Measurements from ENCODE around the gene SEC24B.

Gene SEC24B

DNA sequence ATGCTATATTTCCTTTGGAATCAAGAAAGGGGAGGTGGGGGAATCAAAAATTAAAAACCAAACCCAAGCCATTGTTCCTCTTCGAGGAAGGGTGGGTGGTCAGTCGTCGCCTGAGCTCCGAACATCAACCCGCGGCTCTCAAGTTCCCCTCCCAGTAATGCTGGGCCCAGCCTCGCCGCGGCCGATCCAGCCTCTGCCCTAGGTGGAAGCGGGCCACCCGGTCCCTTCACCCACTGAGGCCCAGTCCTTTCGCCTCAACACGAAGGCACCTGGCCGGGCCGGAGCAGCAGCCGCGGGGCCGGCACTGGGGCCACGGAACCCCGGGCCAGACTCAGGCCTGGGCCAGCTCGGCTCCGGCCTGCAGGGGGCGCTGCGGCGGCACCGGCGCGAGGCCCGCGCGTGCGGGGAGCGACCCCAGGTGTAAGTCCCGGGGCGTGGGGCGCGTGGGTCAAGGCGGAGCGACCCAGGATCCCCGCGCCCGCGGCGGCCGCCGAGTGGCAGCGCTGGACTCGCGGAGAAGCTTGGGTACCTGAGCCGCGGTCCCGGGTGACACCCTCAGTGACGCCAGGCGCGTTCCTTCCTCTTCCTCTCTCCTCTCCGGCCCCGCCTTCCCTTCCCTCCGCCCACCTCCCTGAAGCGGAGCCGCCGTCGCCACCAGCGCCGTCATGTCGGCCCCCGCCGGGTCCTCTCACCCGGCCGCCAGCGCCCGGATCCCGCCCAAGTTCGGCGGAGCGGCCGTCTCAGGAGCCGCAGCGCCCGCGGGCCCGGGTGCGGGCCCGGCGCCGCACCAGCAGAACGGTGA lies at the start of gene SEC24B:
TSS of gene SEC24B (plus strand) at position 611 of the 802 bp plus-strand sequence. CDS start at position 666, 55 bp downstream.
- peak; percentile 47 for DNase-seq (ENCODE audit: low spot score)

DNA sequence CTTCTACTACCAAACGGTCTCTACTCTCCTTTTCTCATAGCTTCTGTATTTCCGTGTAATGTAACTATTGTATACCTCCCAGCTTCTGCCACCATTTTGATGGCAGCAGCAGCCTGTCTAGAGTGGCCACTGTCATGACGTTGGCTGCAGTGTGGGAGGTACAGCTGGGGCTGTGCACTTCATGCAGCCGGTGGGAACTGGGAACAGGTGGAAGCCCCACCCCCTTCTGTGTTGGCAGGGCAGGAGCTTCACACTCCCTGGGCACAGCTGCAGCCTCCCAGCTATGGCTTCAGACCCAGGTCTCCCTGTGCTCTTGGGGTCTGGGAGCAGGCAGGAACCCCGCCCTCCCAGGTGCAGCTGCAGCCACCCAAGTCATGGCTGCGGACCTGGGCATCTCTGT lies 49.8 kb upstream of the SEC24B start:
- DNase-seq (ENCODE audit: low spot score), result no peak

DNA sequence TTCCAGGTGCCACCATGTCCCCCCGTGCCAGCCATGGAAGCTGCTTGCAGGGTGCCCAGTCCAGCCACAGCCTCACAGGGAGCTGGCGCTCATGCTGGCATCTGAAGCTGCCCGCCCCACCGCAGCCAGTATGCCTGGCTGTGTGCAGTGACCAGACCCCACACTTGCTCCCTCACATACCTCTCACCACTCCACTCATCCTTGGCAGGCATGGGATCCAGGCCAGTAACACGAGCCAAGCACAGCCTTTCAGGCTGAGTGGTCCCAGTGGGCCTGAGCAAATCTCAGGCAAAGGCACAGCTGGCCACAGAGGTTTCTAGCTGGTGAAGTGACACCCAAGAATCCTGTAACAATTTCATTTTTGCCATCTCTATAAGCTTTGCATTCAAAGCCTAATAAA lies 48.4 kb upstream of the SEC24B start:
- no peak for DNase-seq (ENCODE audit: low spot score)

DNA sequence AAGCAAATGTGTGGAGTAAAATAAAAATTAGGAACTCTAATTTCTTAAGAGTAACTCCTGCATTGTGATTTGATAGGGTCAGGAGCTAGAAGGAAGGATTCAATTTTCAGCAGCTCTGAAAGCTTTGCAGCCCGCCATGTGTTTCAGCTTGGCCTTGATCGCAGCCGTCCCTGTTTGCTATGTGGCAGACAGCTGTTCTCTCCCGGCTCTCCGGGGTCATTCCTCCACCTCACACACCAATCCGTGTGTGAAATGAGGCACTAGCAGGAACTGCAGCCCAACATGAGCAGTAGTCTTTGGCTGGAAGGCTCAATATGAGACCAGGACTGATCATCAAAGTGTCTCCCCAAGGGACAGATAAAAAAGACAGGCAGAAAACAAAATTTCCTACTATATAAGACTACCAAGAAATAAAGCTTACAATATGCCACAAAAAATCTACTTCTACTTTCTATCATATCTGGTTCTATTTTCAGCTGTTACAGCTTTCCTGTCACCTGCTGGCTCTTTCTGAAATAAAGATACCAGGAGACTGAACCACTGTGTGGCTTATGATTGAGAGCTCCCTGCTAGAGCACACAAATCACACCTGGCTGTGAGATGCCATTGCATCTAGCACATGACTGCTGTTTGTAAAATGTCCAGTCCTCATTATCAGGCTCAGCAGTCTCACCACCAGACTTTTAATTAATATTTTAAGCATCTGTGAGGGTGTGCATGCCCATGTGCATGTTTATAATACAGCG lies 44.1 kb upstream of the SEC24B start:
- DNase-seq (ENCODE audit: low spot score), result no peak

DNA sequence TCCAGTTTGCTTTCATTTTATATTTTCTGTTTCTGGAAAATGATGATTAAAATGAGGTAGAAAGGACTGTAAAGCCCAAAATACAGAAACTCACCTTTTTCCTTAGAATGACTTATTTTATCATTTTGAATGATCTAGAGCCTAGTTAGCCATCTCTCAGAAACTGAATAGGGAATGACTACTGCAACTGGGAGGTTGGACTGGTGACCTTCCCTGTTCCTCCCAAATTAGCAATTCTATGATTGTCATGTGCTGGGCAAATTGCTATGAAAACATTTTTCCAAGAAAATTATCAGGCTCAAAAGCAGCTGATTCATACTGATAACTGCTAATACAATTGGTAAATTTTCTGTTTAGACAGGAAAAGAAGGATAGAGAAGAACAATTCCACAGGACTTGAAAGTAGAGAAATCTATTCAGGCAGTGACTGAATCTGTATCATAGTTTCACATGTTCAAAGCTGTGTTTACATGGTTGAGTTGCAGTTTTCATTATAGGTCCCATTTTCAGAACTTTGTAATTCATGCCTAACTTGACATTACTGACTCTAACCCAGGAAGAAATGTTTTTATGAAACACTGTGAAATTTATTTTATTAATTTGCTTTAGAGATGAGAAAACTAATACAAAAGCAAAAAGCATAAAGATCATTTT lies 43.4 kb upstream of the SEC24B start:
- DNase-seq (ENCODE audit: low spot score), result no peak

DNA sequence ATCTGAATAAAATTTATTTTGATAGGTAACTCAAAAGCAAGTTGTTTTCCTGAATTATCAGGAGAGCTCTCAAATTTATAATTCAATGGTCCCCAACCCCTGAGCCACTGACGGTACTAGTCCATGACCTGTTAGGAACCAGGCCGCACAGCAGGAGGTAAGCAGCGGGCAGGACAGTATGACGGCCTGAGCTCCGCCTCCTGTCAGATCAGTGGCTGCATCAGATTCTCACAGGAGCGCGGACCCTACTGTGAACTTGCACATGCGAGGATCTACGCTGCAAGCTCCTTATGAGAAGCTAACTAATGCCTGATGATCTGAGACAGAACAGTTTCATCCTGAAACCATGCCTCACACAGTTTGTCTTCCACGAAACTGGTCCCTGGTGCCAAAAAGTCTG lies 37.9 kb upstream of the SEC24B start:
- no peak for DNase-seq (ENCODE audit: low spot score)

DNA sequence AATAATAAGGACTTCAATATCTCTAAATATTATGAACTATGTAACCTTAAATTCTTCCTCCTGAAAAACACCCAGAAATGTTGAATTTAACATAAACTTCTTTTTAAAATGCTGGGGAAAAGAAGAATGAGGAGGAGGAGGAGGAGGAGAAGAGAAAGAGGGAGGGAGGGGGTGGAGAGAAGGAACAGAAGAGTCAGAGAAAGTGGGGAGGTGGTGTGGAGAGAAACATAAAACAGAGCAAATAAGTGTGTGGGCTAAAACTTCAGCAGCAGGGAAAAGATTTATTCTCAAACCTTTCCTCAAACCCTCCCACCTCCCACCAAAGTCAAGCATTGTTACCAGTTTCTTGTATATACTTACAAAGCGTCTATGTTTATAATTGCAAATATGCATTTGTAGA lies 34.7 kb upstream of the SEC24B start:
- no peak for DNase-seq (ENCODE audit: low spot score)

DNA sequence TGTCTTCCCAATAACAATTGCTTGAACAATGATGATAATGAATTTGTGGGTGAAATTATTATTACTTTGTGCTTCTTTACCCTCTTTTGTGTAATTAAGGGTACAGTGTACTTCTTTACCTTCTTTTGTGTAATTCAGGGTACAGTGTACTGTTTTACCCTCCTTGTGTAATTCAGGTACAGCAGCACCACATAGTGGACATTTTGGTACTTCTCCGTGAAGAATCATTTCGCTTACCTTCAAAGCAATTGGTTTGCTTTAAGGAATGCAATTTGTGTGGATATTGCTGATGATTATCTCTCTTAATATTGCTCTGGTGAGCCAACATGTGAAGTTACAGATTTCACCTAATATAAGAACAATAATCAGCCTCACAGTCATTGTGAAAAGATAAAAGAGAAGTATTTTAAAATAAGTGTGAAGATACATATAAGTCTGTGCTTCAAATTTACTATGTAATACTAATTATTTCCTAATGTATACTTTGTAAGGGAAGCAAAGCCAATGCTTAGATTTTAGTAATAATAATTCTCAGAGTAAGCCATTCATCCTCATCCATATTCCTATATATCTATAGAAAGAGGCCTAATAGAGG lies 27.2 kb upstream of the SEC24B start:
- peak; percentile 7 for DNase-seq (ENCODE audit: low spot score)

DNA sequence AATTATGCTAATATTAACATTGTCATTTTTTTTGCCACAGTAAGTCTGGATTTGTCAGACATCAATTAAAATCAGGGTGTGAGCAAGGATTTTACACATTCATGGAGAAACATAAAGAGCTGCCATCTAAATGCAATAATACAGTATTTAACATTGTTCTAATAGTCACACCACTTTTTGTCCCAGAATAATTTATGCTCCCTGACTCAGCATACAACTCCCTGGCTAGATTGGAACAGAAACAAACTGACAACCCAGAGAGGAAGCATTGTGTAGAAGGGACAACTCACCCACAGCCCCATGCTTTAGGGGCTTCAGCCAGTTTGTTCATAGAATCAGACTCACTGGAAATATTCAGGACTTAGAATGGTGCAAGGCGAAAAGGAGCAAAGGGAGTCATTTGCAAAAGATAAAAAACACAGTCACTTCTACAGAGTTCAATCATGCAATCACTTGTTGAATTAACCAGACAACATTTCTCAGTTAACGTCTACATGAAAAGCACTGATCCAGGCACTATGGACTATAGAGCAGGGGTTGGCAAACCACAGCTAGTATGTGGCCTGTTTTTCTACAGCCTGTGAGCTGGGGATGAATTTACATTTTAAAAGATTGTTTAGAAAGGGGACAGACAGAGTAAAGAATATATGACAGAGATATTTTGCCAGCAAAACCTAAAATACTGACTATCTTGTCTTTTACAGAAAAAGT lies 26.4 kb upstream of the SEC24B start:
- no peak for DNase-seq (ENCODE audit: low spot score)

DNA sequence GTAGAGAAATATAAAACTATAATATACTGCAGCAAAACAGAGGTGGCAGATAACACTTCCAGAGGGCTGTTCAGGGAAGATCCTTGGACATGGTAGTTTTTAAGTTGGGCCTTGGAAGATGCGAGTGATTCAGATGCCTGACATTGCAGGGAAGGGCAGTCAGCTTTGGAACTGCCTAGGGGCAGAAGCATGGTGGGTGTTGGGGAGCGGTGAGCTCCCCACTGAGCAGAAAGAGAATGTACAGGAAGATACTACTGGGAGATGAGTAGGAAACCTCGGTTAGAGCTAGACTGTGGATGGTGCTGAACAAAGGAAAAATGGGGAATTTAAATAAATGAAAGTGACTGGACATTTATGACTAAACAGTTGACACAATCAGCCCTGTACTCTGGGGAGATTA lies 24.9 kb upstream of the SEC24B start:
- no peak for DNase-seq (ENCODE audit: low spot score)

DNA sequence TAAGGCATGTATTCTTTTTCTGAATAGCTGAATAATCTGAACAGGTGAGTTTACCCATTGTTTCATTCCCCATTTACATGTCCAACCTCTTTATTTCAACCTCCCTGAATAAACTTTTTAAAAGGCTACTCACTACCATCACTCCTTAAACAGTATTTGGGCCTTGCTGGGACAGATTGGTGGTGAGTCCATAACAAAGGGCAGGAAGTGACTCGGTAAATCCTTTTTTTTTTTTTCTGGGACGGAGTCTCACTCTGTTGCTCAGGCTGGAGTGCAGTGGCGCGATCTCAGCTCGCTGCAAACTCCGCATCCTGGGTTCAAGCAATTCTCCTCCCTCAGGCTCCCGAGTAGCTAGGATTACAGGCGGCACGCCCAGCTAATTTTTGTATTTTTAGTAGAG lies 23.4 kb upstream of the SEC24B start:
- DNase-seq (ENCODE audit: low spot score), result no peak

DNA sequence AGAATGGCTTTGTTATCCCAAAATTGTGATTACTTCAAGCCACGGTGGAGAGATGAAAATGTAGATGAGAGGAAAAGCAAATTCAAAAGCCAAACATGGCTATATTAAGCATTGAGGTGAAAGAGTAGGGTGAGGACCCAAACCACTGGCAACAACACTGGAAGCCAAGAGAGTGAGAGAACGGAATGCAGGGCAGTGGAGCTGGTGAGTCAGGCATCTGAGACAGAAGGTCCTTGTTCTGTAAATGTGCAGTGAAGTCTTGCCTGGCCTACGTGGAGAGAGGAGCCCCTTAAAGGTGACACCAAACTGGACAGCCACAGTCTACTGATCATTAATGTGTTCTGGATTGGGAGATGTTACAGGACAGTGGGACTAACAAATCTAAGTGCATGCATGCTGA lies 22.8 kb upstream of the SEC24B start:
- no peak for DNase-seq (ENCODE audit: low spot score)

DNA sequence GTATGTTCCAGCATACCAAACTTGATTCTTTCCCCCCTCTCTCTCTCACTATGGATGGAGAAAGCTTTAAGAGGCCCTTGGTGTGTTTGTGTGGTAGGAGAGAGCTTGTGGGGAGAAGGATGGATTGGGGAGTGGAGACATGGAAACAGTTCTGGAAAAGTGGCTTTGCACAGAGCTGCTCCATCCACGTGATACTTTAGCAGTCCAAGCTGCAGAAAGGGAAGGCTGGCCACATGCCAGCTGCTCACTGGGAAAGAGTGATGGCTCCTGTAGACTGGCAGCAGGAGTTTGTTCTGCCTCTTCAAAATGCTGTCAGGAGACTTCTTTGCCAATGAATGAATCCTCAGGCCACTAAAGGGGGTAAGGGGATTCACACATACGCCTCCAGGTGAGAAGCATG lies 21.7 kb upstream of the SEC24B start:
- DNase-seq (ENCODE audit: low spot score), result no peak

DNA sequence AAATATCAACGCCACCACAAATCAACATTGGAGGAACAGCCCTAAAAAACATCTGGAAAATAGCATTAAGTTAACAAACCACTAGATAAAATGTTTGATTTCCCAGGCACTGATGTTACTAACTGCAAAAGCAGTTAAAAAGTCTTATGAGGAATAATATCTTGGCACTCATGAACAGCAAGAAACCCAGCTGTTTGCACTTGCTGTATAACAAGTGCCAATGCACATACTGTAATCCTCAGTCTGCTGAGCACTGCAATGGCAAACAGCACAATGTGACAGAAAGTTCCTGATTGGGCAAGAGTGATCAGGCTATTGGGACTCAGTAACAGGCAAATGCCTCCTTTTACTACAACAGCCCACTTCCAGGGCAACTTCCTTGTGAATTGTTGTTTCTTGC lies 20.8 kb upstream of the SEC24B start:
- DNase-seq (ENCODE audit: low spot score), result no peak

DNA sequence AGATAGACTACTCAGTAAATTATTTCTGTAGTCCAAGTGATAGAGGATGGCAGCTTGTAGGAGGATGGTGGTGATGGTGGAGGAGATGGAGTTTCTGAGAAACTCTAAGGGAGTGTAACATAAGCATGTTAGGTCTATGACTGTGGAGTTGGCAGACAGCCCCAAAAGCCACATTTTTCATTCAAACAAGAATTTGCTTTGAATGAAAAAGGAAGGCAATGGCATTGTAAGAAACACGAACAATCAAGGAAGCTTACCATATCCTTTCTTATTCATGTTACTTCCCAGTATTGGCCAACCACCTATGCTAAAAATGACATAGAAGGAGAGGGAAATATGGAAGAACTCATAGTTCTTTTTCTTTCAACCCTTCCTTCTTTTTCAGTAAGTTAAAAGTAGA lies 18.7 kb upstream of the SEC24B start:
- no peak for DNase-seq (ENCODE audit: low spot score)

DNA sequence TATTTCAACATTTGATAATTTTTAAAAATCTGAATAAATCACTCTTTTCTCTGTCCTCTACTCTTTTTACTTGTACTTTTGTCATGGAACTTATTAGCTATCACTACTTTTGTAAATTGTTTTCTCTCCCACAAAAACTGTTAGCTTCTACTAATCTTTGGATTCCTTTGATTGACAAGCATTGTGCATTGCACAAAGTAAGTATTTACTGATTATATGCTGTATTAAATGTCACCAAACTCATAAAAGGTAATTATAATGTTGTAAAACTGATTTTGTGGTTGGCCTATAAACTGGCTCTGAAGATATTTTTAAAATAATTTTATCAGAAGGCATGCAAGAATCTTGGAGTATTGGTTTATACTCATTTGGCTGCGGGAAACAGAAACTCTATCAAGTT lies 15.0 kb upstream of the SEC24B start:
- no peak for DNase-seq (ENCODE audit: low spot score)

DNA sequence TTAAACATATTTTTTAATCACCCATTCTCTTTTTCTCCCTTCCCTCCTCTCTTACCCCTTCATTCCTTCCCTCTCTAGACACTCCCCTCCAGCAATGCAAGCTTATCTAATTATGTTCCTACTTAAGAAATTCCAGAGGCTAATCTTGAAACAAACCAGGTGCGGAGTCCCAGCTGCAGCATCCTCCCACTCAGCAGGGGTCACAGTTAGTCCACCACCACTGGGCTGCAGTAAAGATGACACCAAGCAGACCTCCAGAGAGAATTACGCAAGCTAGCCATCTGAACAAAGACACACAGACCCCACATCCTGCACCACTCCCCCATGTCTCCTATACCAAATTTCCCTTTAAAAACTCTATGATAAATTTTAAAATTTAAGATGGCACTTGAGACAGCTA lies 13.9 kb upstream of the SEC24B start:
- DNase-seq (ENCODE audit: low spot score), result no peak

DNA sequence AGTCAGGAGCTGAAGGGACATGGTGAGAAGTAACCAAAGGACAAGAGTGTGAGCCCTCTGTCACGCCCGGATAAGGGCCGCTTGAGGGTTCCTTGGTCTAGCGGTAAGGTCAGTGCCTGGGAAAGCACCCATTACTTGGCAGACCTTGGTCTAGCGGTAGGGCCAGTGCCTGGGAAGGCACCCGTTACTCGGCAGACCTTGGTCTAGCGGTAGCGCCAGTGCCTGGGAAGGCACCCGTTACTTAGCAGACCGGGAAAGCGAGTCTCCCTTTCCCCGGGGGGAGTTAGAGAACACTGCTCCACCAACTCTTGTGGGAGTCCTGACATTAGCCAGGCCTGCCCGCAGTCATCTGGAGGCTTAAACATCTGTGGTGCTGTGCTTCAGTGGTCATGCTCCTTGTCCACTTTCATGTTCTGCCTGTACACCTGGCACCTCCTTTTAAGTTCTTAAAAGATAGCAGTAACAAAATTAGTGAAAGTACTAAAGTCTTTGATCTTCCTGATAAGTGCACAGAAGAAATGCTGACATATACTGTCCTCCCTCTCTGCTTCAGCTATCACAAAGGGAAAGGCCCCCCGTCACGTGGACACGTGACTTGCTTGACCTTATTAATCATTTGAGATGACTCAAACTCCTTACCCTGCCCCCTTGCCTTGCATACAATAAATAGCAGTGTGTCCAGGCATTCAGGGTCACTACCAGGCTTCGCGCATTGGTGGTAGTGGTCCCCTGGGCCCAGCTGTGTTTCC lies 9.3 kb upstream of the SEC24B start:
- DNase-seq (ENCODE audit: low spot score), result no peak

DNA sequence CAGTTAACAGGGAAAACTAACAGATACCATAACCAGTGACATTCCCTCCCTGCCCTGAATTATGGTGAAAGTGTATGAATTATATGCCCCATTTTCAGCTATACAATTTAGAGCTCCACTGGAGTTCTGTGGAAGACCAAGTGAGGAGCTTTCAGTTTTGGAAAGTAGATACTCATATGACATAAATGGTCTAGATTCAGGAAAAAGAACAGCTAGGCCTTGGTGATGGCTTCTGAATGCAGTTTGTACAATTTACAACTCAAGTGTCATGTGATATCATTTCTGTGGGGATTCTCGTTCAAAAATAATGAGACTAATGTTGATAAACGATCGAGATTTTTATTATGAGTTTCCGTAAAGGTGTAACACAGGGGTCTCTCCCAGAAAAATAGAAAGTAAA lies 8.2 kb upstream of the SEC24B start:
- no peak for DNase-seq (ENCODE audit: low spot score)

DNA sequence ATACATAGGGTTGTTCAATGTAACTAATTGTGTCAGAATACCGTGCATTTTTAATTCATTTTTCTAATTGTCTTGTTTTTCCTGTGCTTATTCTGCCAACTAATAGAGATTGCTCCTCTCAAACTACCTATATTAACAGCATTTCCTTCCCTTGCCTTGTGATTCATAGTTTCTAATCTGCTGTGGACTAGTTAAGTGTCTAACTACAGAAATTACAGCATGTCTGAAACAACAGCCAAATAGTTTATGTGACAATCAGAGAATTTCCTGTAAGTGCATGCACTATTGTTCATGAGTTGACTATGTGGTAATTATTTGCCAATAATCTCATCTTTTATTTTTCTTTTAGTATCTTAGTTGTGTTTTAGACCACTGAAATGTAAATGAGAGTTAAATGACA lies 4.1 kb upstream of the SEC24B start:
- DNase-seq (ENCODE audit: low spot score), result no peak

DNA sequence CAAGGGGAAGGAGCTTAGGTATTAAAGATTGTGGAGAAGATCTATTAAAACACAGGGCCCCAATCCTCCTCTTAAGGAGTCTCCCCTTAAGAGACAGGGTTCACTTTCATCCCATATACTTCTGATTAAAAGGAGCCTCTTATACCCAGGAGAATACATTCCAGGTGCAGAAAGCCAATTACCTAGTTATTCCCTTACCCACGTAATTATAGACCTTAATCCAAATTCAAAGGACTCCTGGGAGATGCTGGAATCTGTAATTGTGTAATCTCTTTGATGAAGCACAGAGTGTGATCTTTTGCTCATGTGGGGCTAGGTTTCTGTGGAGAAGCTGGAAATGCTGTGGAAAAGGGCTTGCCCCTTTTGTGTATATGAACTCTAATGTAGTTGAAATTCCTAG lies 1.4 kb upstream of the SEC24B start:
- no peak for DNase-seq (ENCODE audit: low spot score)

Data from HuH-7.5 (cell line).